ENCODE data around the gene CELSR1.

GRCh38 chr22:46354176-46354992 lies 183.0 kb downstream of the CELSR1 start:
- no peak for TF ChIP-seq CTCF (conservative IDR thresholded peaks at IDR 0.05; ENCODE audit: low read length)
- TF ChIP-seq EZH2phosphoT487 (IDR thresholded peaks at IDR 0.05; ENCODE audit: borderline replicate concordance, low read depth, low read length): no peak

All from OCI-LY7 (cell line).